SK-N-SH (cell line): Measurements from ENCODE around the gene MARK4. TPM values are rescaled to one million over a fixed set of nuclear protein-coding genes. Genes with fewer than 3 reads are reported as not detected.

Experiments used
- CTCF ChIA-PET: fragments of 300-600, 350-600 bp; formaldehyde crosslinking; extraction: SDS; loops from one replicate; lab custom pipeline; 2021; lab: Yijun Ruan, JAX
- POLR2A ChIA-PET: fragments of 350-600 bp; sonication (Branson Sonifier 250); formaldehyde crosslinking; extraction: SDS; loops from one replicate; lab custom pipeline; 2020; ENCODE audit warnings: antibody characterized with exemption, inconsistent platforms; lab: Yijun Ruan, JAX
- DNase-seq: peaks from one replicate; pipeline ENCODE4 v3.0.0; 2012
- H2AFZ ChIP-seq: fragments of 200-600 bp; sonication (generic); 2 replicates; pipeline ENCODE4 v1.8.1; 2016; ENCODE audit warnings: antibody characterized with exemption, mild to moderate bottlenecking, low read depth
- H3F3A ChIP-seq: fragments of 200-600 bp; sonication (generic); replicated peaks from 2 replicates; pipeline ENCODE3; 2016; ENCODE audit warnings: antibody characterized with exemption, mild to moderate bottlenecking; ENCODE audit not compliant: insufficient read depth
- H3K27ac ChIP-seq, 2 experiments: fragments of 200-500 bp in 1 of 2; fragments of 200-600 bp in 1 of 2; sonication (Bioruptor generic) in 1 of 2; sonication (generic), shearing (Covaris generic) in 1 of 2; 2 replicates each; pipeline versions ENCODE4 v1.5.1 to v1.6.1; 2014 to 2016; ENCODE audit warnings: low read depth in 2 of 2, inconsistent platforms in 1 of 2, low read length in 1 of 2, mild to moderate bottlenecking in 1 of 2, mixed read lengths in 1 of 2
- H3K27me3 ChIP-seq: fragments of 200-600 bp; sonication (generic), shearing (Covaris generic); 2 replicates; pipeline ENCODE4 v1.6.1; 2016; ENCODE audit warnings: mixed run types; ENCODE audit not compliant: insufficient read depth
- H3K36me3 ChIP-seq, 2 experiments: fragments of 200-500 bp in 1 of 2; fragments of 200-600 bp in 1 of 2; sonication (Bioruptor generic) in 1 of 2; sonication (generic) in 1 of 2; replicated peaks in 1 of 2; 2 replicates each; pipeline versions ENCODE3 to v1.5.1; 2014 to 2016; ENCODE audit warnings: low read length in 1 of 2, mild to moderate bottlenecking in 1 of 2; ENCODE audit not compliant: insufficient read depth in 2 of 2, control insufficient read depth in 1 of 2
- H3K4me1 ChIP-seq, 2 experiments: fragments of 200-500 bp in 1 of 2; fragments of 200-600 bp in 1 of 2; sonication (Bioruptor generic) in 1 of 2; sonication (generic), shearing (Covaris generic) in 1 of 2; 2 replicates each; pipeline versions ENCODE4 v1.5.1 to v1.6.1; 2014 to 2016; ENCODE audit warnings: low read depth in 1 of 2, low read length in 1 of 2, mixed run types in 1 of 2; ENCODE audit not compliant: insufficient read depth in 2 of 2, control insufficient read depth in 1 of 2
- H3K4me2 ChIP-seq: fragments of 200-600 bp; sonication (generic), shearing (Covaris generic); 2 replicates; pipeline ENCODE4 v1.6.1; 2017; ENCODE audit warnings: mixed run types
- H3K4me3 ChIP-seq, 2 experiments: fragments of 200-500 bp in 1 of 2; fragments of 200-600 bp in 1 of 2; sonication (Bioruptor generic) in 1 of 2; sonication (generic), shearing (Covaris generic) in 1 of 2; 2 replicates each; pipeline versions ENCODE4 v1.5.1 to v1.8.1; 2014 to 2016; ENCODE audit warnings: low read depth in 2 of 2, inconsistent platforms in 1 of 2, low read length in 1 of 2, mild to moderate bottlenecking in 1 of 2, mixed read lengths in 1 of 2, moderate library complexity in 1 of 2
- H3K79me2 ChIP-seq: fragments of 200-600 bp; sonication (generic); 2 replicates; pipeline ENCODE4 v1.8.1; 2017; ENCODE audit warnings: mild to moderate bottlenecking; ENCODE audit not compliant: insufficient read depth
- H3K9ac ChIP-seq: fragments of 200-600 bp; sonication (generic); 2 replicates; pipeline ENCODE4 v1.6.1; 2017; ENCODE audit warnings: mixed run types
- H3K9me2 ChIP-seq: fragments of 200-600 bp; sonication (generic); 2 replicates; pipeline ENCODE4 v1.6.1; 2017; ENCODE audit warnings: mixed run types
- H3K9me3 ChIP-seq: fragments of 200-600 bp; sonication (generic); 2 replicates; pipeline ENCODE4 v1.6.1; 2017; ENCODE audit warnings: mixed run types, mild to moderate bottlenecking, moderate library complexity
- H4K20me1 ChIP-seq: fragments of 200-600 bp; sonication (generic); 2 replicates; pipeline ENCODE4 v1.6.1; 2017; ENCODE audit warnings: mild to moderate bottlenecking, mixed run types; ENCODE audit not compliant: insufficient read depth
- CHD2 ChIP-seq: fragments of 150-350 bp; IDR thresholded peaks from 2 replicates; pipeline ENCODE4 v1.6.1; 2018; ENCODE audit warnings: low read length; ENCODE audit not compliant: partially characterized antibody
- EP300 ChIP-seq, 2 experiments: IDR thresholded peaks; 2 replicates each; pipeline versions ENCODE4 v1.4.0 to v1.6.1; 2012; ENCODE audit warnings: borderline replicate concordance in 1 of 2, low read depth in 1 of 2, low read length in 1 of 2
- EZH2phosphoT487 ChIP-seq: fragments of 200-600 bp; sonication (generic); IDR thresholded peaks from 2 replicates; pipeline ENCODE4 v1.6.1; 2017; ENCODE audit warnings: low read depth, mixed run types, mild to moderate bottlenecking, antibody characterized with exemption, moderate library complexity, borderline replicate concordance
- FOXM1 ChIP-seq: IDR thresholded peaks from 2 replicates; pipeline ENCODE4 v1.4.0; 2012; ENCODE audit warnings: low read depth, mild to moderate bottlenecking
- GATA2 ChIP-seq: sonication (generic); formaldehyde crosslinking; IDR thresholded peaks from 2 replicates; pipeline ENCODE4 v1.5.0; 2020; ENCODE audit warnings: mild to moderate bottlenecking, missing genetic modification reagents
- MXI1 ChIP-seq: IDR thresholded peaks from 2 replicates; pipeline ENCODE4 v1.6.1; 2012; ENCODE audit warnings: mild to moderate bottlenecking, low read depth, low read length, improper control_type of control experiment
- NFIC ChIP-seq: IDR thresholded peaks from 2 replicates; pipeline ENCODE4 v1.4.0; 2012; ENCODE audit warnings: borderline replicate concordance
- POLR2AphosphoS5 ChIP-seq: IDR thresholded peaks from 2 replicates; pipeline ENCODE4 v1.6.1; 2012; ENCODE audit warnings: low read depth, low read length
- RAD21 ChIP-seq: IDR thresholded peaks from 2 replicates; pipeline ENCODE4 v1.6.1; 2012; ENCODE audit warnings: mild to moderate bottlenecking, low read length
- RCOR1 ChIP-seq: fragments of 150-350 bp; IDR thresholded peaks from 2 replicates; pipeline ENCODE4 v1.6.1; 2017; ENCODE audit warnings: antibody characterized with exemption, low read length
- RFX5 ChIP-seq: IDR thresholded peaks from 2 replicates; pipeline ENCODE4 v1.6.1; 2012; ENCODE audit warnings: mild to moderate bottlenecking, improper control_type of control experiment, low read length
- SMC3 ChIP-seq: IDR thresholded peaks from 2 replicates; pipeline ENCODE4 v1.6.1; 2012; ENCODE audit warnings: low read depth, low read length, improper control_type of control experiment
- TAF1 ChIP-seq: IDR thresholded peaks from 2 replicates; pipeline ENCODE4 v1.6.1; 2012; ENCODE audit warnings: low read depth, mild to moderate bottlenecking, low read length, moderate library complexity, borderline replicate concordance
- TEAD4 ChIP-seq: IDR thresholded peaks from 2 replicates; pipeline ENCODE4 v1.4.0; 2012; ENCODE audit warnings: mild to moderate bottlenecking, borderline replicate concordance; ENCODE audit not compliant: insufficient read depth
- WGBS: methylation state at CpG from one replicate; pipeline ENCODE4 v1.1.6; 2017; ENCODE audit warnings: low lambda C conversion rate; 5-methylcytosine and 5-hydroxymethylcytosine counted together
- polyA plus RNA-seq, 3 experiments: library from polyadenylated mRNA; depleted of rRNA; stranded (reverse); fragments of >200 nt; gene quantifications; 2 replicates each; pipeline ENCODE4 v1.2.3, GENCODE V29; 2012
- TF ChIP-seq, protein P1 (sequence below): IDR thresholded peaks from 2 replicates; pipeline ENCODE4 v1.4.0; 2012; ENCODE audit warnings: low read depth, borderline replicate concordance
- TF ChIP-seq, protein P2 (sequence below): IDR thresholded peaks from 2 replicates; pipeline ENCODE4 v1.4.0; 2012; ENCODE audit warnings: low read depth
- TF ChIP-seq, protein P3 (sequence below): IDR thresholded peaks from 2 replicates; pipeline ENCODE4 v1.4.0; 2012; ENCODE audit warnings: low read depth, borderline replicate concordance

Gene MARK4
- 9.8 and 16.3 TPM in 2 replicates for polyA plus RNA-seq (2012; rRNA removed)
- polyA plus RNA-seq (2012; cell fraction: cytosol; rRNA removed), result 18.2 and 22.7 TPM in 2 replicates
- polyA plus RNA-seq (2012; cell fraction: nucleus; rRNA removed), result 31.0 and 42.9 TPM in 2 replicates

DNA sequence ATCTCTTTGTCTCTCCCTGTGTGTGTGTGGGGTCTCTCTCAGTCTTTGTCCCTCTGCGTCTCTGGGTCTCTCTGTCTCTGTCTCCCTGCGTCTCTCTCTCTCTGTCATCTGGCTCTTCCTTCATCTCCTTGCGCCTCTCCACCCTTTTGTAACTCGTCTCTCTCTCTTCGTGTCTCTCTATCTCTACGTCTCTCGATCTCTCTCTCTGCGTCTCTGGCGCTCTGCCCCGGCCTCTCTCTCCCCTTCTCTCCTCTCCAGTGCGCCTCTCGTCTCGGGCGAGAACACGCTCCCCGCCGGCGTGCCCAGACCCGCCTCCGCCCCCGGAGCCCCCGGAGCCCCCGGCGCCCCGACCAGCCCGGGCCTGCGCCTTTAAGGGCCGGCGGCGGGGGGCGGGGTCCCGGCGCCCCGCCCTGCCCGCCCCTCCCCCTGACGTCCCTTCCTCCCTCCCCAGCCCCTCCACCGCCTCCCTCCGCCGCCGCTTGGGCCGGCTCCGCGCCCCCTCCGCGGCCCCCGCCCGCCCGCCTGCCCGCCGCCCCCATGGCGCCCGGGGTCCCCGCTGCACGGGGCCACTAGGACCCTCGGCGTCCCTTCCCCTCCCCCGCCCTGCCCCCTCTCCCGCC, at the start of gene MARK4:
Gene MARK4 (plus strand): TSS at position 440 of the 620 bp plus-strand sequence. CDS start 318 bp downstream, outside the sequence.
- H3F3A ChIP-seq, result peaks cover 8% of the 10 kb centered on the region
- DNase-seq, result peak; percentile 99
- peaks cover 31% of the 10 kb centered on the region for H4K20me1 ChIP-seq
- H3K27ac ChIP-seq, result peak within 1 kb of the TSS; percentile 13 to 58; a peak in 2 of 4 replicates
- TF ChIP-seq MXI1 (0 out of 2 replicates have a peak, but pooled peaks have one; percentile 17), EZH2phosphoT487 (no peak)
- H3K4me2 ChIP-seq, result peak within 1 kb of the TSS; percentile 93
- H2AFZ ChIP-seq, result peak within 1 kb of the TSS; percentile 96
- H3K9me3 ChIP-seq, result no peaks in the 10 kb centered on the region
- peaks cover 10 to 30% of the 10 kb centered on the region in 2 experiments; a peak in 2 of 4 replicates for H3K4me1 ChIP-seq
- WGBS, result under 1% methylated on average over 32 of the region's 58 CpGs
- no peaks in the 10 kb centered on the region for H3K36me3 ChIP-seq
- H3K79me2 ChIP-seq, result peaks cover 42% of the 10 kb centered on the region
- peak within 1 kb of the TSS; percentile 75 for H3K9ac ChIP-seq
- H3K9me2 ChIP-seq, result no peaks in the 10 kb centered on the region
- peak within 1 kb of the TSS; percentile 67 to 74 for H3K4me3 ChIP-seq
- ChIA-PET POLR2A (interaction anchor here (1.2 kb wide), 1 partner anchor 17 kb away, joined by 3 read pairs; no protein-coding TSS in a partner anchor), CTCF (interaction anchor here (1.1 to 7.5 kb wide), 3 partner anchors 64 to 87 kb away, joined by 3 to 49 read pairs (median 6); partner anchors contain the start of gene TRAPPC6A)
- H3K27me3 ChIP-seq, result no peaks in the 10 kb centered on the region

DNA sequence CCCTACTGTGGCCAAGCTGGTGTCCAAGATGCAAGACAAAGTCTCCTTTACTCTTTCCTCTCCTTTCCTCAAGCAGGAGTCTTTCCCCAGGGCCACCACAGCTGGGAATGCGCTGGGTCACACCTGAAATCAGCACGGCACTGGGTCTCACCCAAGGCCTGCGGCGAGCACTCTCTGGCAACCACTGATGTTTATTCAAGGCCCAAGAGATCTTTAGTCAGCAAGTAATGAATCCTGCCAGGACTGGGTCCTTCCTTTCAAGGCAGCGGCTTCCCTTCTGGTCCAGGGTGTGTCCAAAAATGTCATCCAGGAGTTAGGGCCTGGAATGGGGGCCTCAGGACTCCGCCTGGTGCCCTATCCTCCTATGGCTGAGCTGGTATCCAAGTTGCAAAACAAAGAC, 48.4 kb upstream of the MARK4 start:
- Histone ChIP-seq H3K27me3 (no peaks in the 10 kb centered on the region), H3K79me2 (no peaks in the 10 kb centered on the region), H3K9me3 (no peaks in the 10 kb centered on the region), H3K9me2 (no peaks in the 10 kb centered on the region), H3K9ac (no peak overlapping the region), H2AFZ (no peak overlapping the region), H4K20me1 (no peaks in the 10 kb centered on the region), H3K36me3 (no peaks in the 10 kb centered on the region), H3K4me1 (no peaks in the 10 kb centered on the region), H3K4me3 (no peak overlapping the region), H3K4me2 (no peak overlapping the region), H3F3A (peaks cover 5% of the 10 kb centered on the region), H3K27ac (no peak overlapping the region)
- ChIA-PET POLR2A (no interaction called here), CTCF (no interaction called here)
- no peak for DNase-seq
- WGBS, result no CpG with 5 or more reads among the region's 6 CpGs
- TF ChIP-seq FOXM1 (no peak), EZH2phosphoT487 (no peak), NFIC (no peak), RAD21 (no peak), EP300 (IDR thresholded peaks at IDR 0.05; ENCODE audit: borderline replicate concordance in 1 of 2, low read depth in 1 of 2, low read length in 1 of 2) (no peak), MXI1 (no peak), GATA2 (CRISPR knock-in tag) (no peak)
- TF ChIP-seq, protein P1, sequence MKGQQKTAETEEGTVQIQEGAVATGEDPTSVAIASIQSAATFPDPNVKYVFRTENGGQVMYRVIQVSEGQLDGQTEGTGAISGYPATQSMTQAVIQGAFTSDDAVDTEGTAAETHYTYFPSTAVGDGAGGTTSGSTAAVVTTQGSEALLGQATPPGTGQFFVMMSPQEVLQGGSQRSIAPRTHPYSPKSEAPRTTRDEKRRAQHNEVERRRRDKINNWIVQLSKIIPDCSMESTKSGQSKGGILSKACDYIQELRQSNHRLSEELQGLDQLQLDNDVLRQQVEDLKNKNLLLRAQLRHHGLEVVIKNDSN, result no peak

DNA sequence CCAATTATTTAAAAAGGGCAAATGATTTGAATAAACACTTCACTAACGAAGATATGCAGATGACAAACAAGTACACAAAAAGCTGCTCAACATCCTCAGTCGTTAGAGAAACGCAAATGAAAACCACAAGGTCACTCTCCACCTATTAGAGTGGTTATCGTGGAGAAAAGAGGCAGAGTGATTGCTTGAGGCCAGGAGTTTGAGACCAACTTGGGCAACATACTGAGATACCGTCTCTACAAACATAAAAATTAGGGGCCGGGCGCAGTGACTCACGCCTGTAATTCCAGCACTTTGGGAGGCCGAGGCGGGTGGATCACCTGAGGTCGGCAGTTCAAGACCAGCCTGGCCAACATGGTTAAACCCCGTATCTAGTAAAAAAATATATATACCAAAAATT, 45.3 kb upstream of the MARK4 start:
- no peaks in the 10 kb centered on the region for H3K27me3 ChIP-seq
- 45% methylated on average over 12 of the region's 12 CpGs for WGBS
- no peaks in the 10 kb centered on the region for H4K20me1 ChIP-seq
- H3K9ac ChIP-seq, result no peak overlapping the region
- H3K9me2 ChIP-seq, result no peaks in the 10 kb centered on the region
- H3K27ac ChIP-seq, result no peak overlapping the region
- H2AFZ ChIP-seq, result no peak overlapping the region
- CTCF ChIA-PET, result interaction anchor here (1.4 kb wide), 1 partner anchor 43 kb away, joined by 3 read pairs; no protein-coding TSS in a partner anchor
- H3K4me2 ChIP-seq, result no peak overlapping the region
- no peaks in the 10 kb centered on the region for H3K36me3 ChIP-seq
- H3K9me3 ChIP-seq, result no peaks in the 10 kb centered on the region
- H3K4me1 ChIP-seq, result no peaks in the 10 kb centered on the region
- no peaks in the 10 kb centered on the region for H3K79me2 ChIP-seq
- POLR2A ChIA-PET, result no interaction called here
- peaks cover 5% of the 10 kb centered on the region for H3F3A ChIP-seq
- DNase-seq, result no peak
- no peak overlapping the region for H3K4me3 ChIP-seq
- TF ChIP-seq RCOR1, result no peak
- TF ChIP-seq FOXM1, result no peak
- no peak for TF ChIP-seq SMC3
- TF ChIP-seq, protein P2, sequence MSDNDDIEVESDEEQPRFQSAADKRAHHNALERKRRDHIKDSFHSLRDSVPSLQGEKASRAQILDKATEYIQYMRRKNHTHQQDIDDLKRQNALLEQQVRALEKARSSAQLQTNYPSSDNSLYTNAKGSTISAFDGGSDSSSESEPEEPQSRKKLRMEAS, result no peak
- TF ChIP-seq, protein P3, sequence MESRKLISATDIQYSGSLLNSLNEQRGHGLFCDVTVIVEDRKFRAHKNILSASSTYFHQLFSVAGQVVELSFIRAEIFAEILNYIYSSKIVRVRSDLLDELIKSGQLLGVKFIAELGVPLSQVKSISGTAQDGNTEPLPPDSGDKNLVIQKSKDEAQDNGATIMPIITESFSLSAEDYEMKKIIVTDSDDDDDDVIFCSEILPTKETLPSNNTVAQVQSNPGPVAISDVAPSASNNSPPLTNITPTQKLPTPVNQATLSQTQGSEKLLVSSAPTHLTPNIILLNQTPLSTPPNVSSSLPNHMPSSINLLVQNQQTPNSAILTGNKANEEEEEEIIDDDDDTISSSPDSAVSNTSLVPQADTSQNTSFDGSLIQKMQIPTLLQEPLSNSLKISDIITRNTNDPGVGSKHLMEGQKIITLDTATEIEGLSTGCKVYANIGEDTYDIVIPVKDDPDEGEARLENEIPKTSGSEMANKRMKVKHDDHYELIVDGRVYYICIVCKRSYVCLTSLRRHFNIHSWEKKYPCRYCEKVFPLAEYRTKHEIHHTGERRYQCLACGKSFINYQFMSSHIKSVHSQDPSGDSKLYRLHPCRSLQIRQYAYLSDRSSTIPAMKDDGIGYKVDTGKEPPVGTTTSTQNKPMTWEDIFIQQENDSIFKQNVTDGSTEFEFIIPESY, result no peak
- no peak for TF ChIP-seq POLR2AphosphoS5
- TF ChIP-seq RFX5, result no peak
- no peak for TF ChIP-seq TEAD4
- no peak for TF ChIP-seq CHD2
- TF ChIP-seq TAF1, result no peak
